OCI-LY3 (cell line): ENCODE data around the gene QRICH2.

Experiments
- EZH2phosphoT487 ChIP-seq: fragments of 200-600 bp; shearing (Covaris generic); IDR thresholded peaks from 2 replicates; pipeline ENCODE4 v1.6.1; 2018; ENCODE audit warnings: antibody characterized with exemption, mixed run types, low read depth
- TF ChIP-seq, protein P1 (sequence below): fragments of 200-600, 300-600 bp; sonication (generic); IDR thresholded peaks from 2 replicates; pipeline ENCODE4 v1.5.1; 2014; ENCODE audit warnings: antibody characterized with exemption, low read length, low read depth

GRCh38 chr17:76263896-76264295 lies 44.2 kb downstream of the QRICH2 start:
- TF ChIP-seq, protein P1, sequence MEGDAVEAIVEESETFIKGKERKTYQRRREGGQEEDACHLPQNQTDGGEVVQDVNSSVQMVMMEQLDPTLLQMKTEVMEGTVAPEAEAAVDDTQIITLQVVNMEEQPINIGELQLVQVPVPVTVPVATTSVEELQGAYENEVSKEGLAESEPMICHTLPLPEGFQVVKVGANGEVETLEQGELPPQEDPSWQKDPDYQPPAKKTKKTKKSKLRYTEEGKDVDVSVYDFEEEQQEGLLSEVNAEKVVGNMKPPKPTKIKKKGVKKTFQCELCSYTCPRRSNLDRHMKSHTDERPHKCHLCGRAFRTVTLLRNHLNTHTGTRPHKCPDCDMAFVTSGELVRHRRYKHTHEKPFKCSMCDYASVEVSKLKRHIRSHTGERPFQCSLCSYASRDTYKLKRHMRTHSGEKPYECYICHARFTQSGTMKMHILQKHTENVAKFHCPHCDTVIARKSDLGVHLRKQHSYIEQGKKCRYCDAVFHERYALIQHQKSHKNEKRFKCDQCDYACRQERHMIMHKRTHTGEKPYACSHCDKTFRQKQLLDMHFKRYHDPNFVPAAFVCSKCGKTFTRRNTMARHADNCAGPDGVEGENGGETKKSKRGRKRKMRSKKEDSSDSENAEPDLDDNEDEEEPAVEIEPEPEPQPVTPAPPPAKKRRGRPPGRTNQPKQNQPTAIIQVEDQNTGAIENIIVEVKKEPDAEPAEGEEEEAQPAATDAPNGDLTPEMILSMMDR, result no peak
- TF ChIP-seq EZH2phosphoT487, result no peak
